Airway epithelial cell (primary cell): ENCODE results near the gene QRFPR. TPM values are rescaled to one million over a fixed set of nuclear protein-coding genes. Genes with fewer than 3 reads are reported as not detected.

Experiments
- total RNA-seq: library from RNA; depleted of rRNA; stranded (reverse); fragments of >200 nt; gene quantifications from 2 replicates; pipeline ENCODE4 v1.2.3, GENCODE V29; 2015

Gene QRFPR
- 2.0 and 2.4 TPM in 2 replicates for total RNA-seq

DNA sequence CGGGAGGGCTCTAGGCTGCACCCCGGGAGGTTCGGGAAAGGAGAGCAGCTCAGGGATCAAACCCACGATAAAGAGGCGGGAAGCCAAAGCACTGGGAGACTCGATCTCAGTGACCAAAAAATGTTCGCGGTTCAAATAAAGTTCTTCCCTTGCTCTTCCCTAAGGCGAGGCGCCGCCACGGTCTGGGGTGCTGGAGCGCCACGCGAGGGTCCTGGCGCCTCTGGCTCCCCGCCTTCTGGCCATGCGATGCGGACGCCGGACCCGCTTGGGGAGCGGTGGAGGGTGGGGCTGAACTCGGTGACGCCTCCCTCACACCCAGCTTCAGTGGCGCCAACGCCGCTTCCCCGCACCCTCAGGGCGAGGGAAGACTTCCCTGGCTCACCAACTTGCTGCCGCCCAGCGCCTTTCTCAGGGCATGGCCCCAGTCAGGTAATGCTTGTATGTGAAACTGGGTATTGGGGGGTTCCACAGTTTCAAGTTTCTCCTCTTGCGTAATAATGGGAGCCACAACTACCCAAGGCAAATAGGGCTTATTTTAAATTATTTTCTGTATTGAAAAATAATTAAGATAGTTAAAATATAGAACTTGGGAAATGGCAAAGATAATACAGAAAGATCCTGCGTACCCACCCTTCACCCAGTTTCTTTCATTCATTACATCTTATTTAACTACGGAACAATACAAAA, at the start of gene QRFPR:
Gene QRFPR, minus strand, starts transcription at position 243 of the 687 bp plus-strand sequence. CDS start 371 bp downstream, outside the sequence.

Other genes with a start within 250 kb of the QRFPR start
- not detected in 2 replicates for gene TNIP3, start 216.7 kb downstream of the QRFPR start, total RNA-seq